HG02852 (cell line): Measurements from ENCODE around the gene MBD5.
A peak's percentile ranks its signal among the peaks of the same experiment; 100 is the strongest.

Experiments
- ATAC-seq: cut with Tn5 transposase; IDR thresholded peaks from one replicate; pipeline ENCODE4 v1.9.1; 2021; ENCODE audit warnings: mild to moderate bottlenecking, moderate library complexity; ENCODE audit not compliant: unreplicated experiment

Gene MBD5

DNA sequence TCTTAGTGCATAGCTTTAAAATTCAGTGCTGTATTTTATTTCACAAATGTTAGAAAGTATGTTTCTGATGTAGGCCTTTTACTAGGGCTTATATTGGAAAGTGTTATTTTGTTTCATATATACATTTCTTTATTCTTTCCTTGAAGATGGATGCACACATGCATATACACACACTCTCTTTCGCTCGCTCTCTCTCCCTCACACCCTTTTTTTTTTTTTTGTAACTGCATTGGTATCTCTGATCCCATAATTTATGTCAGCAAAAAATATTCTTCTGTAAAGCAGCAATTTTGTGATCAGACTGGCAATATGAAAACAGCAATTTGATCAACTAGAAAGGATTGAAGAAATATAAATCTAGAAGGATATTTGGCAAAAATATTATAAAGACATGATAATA lies 2.0 kb downstream of the MBD5 start:
- no peak for ATAC-seq

DNA sequence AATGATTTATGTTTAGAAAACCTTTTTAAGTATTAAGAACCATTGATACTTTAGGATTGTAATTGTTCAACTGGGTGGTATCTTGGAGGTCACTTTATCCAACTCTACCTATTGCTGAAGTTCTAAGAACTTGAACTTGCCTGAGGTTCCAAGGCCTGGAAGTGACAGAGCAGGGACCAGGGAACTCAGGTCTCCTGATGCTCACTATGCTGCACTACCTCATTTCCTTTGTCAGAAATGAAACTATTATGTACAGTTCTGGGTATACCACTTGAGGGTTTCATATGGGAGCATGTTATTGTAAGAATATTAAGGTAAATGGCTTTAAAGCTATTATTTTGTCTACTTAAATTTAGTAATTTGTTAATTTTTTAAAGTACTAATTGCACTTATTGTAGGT lies 3.0 kb downstream of the MBD5 start:
- peak; percentile 27 for ATAC-seq

DNA sequence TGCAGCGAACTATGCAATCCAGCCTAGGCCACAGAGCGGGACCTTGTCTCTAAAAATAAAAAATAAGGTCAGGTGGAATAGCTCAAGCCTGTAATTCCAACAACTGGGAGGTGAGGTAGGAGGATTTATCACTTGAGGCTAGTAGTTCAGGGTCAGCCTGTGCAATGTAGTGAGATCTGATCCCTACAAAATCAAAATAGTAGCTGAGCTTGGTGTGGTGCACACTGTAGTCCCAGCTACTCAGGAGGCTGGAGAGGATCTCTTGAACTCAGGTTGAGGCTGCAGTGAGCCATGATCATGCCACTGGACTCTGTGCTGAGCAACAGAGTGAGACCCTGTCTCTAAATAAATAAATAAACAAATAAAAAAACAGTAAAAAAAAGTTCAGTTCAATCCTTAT lies 5.7 kb downstream of the MBD5 start:
- no peak for ATAC-seq

DNA sequence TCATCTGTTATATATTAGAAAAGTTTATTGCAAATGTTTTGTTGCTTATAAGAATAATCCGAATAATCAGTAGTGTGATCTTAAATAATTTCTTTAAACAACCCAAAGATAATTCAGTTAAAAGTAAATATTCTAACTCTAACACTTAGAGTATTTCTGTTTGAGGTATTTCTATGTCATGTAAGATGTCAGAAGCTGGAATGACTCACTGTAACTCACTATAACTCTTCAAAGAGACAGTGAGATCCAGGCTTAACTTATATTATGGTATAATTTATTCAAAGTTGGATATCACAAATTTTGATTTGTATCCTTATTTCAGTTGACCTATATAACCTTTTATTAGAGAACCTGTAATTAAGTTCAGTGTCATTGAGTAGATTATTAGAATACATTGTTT lies 6.9 kb downstream of the MBD5 start:
- ATAC-seq: no peak

DNA sequence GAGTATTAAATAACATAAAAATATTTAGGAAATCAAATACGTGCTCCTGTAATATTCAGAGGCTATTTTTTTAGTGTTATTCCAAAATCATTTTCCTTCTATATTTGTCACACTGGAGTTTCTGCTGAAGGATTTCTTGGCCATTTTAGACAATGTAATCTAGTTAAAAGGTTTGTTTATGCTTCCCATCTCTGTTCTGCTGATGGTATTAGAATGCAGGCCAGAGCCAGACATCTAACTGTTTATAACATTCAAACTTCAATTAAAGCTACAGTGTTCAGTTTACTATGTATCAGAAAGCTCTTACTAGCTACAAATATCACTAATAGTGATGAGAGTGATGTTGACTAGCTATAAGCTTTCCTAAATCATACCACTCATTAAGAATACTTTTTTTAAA lies 7.9 kb downstream of the MBD5 start:
- ATAC-seq: no peak

DNA sequence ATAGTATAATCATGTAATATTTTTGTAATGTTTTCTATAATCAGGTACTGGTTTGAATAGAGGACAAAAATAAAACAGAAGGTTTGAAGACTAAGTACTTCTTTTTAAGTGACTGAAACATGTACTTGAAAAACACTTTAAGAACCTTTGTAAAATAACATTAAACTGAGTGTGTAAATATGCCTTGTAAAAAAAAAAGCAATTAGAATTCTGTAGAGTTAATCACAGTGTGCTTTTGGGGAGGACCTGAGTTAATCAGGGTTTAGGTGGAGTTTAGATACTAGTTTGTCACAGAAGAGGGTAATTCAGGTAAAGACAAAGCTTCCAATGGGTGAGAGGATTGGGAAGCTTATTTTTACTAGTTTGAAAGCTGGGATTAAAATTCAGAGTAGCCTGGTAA lies 10.3 kb downstream of the MBD5 start:
- no peak for ATAC-seq

DNA sequence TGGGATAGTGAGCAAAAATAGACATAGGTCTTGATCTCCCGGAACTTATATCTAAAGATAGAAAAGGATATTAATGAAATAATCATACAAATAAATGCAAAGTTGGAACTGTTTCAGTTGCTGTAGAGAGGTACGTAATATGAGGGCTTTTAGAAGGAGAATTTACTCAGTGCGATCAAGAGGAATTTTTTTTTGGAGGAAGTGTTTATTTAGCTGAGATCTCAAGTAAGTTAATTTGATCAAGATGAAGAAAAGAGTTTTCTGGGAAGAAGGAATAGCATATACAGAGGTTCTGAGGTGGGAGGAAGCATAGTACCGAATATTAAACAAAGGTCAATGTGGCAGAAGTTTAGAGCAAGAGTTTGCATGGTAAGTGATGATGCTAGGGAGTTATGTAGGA lies 11.3 kb downstream of the MBD5 start:
- no peak for ATAC-seq

DNA sequence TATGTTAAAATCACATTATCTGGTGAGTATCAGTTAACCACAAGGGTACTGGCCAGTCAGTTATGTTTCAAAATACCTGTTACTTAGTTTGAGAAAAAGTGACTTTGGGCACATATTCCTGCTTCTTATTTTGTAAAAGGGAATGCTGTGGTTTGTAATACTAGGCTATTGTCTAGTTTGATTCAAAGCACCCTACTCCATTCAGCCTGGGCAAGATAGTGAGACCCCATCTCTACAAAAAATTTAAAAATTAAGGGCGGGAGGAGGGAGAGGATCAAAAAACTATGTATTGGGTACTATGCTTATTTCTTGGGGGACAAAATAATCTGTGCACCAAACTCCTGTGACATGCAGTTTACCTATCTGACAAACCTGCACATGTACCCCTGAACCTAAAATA lies 18.9 kb downstream of the MBD5 start:
- no peak for ATAC-seq

DNA sequence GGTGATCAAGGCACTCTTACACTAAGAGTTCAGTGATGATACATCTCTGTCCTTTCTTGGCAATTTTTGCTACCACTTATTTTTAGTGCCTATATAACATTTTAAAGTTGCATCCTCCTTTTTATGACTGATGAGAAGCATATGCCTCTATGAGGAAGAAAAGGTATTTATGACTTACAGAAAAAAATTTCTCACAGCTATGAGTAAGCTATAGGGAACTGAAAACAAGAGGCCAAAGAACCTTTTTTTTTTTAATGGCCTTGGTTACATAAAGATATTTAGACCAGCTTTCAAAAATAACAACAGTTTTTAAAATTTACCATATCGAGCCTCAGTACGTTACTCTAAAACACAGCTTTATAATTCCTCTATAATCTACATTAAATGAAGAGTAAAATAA lies 21.3 kb downstream of the MBD5 start:
- ATAC-seq: peak; percentile 94

DNA sequence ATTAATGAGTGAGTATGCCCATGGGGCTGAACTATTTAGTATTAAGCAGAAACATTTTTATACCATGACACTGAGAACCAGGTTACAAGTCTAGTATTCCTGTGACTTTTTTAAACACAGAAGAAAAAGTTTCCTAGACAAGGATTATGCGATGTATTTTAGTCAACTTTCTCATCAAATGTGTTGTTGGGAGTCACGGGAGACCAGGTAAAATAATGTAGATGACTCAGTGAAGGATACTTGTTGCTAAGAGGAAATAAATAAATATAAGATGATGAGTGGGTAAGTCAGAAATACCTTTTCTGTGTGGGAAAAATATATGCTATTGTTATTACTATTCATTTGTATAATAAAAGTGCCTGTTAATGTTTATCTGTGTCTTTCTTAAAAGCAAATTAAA lies 23.4 kb downstream of the MBD5 start:
- no peak for ATAC-seq

DNA sequence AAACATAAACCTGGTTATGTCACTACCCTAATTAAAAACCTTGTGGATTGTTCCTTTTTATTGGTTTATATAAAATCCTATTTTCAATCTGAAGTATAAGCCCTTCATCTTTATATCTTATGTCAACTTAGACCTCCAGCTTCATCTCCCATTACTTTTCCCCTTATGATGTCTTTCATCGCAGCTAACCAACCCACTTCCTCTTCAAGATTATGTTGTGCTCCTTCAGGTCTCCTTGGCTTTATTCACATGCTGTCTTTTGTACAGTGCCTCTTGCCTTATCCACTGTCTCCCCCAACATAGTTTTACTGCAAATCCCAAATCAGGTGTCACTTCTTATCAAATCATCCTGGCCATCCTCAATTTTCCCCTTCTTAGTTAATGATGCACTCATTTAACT lies 25.9 kb downstream of the MBD5 start:
- no peak for ATAC-seq

DNA sequence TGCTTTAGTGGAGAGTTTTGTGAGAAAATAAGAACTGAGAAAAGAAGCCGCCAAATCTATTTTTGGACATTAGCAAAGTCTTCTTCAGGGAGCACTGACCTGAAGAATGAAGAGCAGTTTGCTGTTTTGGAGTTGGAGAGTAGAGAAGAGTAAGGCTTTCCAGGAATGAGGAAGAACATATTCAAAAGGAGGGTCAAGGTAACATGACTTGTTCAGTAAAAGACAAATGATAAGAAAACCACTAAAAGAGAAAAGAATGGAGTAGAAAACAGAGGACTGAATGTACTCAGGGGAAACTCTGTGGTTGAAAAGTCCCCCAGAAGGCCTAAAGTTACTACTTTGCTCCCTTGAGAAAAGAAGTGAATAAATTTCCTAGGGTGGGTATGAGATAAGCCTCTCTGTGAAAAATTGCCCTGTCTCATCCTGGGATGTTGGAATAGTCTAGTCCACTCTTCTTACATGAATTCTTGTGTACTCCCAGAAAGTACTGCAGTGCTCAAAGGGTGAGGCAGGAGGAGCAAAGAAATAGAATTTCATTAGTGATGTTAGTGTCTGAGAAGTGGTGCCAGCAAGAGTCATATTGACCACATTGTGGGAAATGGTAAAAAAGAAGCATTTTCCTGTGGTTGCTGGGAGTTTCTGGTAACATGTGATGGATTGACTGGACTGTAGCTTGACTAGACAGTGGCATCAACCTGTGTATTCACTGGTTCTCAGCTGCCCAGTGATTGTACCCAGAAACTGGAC lies 27.8 kb downstream of the MBD5 start:
- ATAC-seq: peak; percentile 56

DNA sequence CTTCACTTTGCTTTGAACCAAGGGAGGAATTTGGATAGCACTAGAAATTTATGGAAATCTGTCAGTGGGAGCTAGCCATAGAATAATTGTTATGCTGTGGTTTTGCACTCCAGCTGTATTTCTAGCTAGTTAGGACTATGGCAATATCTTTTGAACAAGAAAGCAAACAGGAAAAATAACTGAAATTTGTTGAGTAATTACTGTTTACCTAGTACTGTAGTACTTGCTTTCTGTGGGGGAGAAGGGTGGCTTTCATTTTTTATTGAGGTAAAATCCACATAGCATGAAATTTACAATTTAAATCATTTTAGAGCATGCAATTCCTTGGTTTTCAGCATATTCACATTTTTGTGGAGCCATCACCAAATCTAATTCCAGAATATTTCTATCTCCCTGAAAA lies 28.4 kb downstream of the MBD5 start:
- peak; percentile 2 for ATAC-seq

DNA sequence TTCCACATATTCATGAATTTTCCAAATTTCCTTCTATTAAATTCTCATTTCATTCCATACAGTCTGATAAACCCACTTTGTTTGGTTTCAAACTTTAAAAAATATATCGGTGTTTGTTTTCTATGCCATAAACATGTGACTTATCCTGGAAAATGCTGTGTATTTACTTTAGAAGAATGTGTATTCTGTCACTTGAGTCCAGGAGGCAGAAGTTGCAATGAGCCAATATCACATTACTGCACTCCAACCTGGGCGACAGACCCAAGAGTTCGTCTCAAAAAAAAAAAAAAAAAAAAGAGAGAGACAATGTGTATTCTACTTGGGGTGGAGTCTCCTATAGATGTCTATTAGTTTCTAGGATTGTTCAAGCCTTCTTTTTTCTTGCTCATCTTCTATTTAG lies 31.8 kb downstream of the MBD5 start:
- ATAC-seq: no peak

DNA sequence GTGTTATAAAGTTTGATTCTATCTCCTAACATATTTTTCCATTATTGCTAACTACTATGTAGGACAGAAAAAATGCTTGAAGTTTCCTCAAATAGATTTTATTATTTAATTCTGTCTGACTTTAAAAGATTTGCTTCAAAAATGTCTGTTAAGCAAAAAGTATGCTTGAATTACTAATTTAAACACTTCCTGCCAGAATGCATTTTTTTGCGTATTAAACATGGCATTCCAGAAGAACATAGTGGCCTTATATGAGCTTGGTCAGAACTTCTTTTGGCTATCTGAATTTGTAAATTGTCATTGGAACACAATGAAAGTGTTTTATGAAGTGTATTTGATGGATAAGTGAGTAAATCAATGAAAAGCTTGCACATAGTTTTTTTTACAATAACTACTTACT lies 37.8 kb downstream of the MBD5 start:
- ATAC-seq: no peak

DNA sequence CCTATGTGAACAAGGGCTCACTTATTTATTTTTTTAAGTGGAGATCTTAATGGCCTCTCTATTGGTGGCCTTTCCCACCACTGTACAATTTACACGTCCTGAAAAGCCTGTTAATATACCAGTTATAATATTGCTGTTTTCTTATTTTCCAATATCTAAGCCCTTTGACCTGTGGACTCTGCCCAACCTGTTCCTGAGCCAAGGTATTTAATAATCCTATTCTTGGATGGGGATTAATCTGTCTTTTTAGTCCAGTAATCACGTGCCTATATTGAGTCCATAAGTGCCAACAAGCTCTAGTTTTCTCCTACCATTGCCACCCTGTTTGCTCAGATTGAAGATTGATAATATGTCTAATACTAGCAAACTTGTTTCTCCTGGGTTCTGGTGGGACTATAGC lies 42.7 kb downstream of the MBD5 start:
- ATAC-seq: no peak

DNA sequence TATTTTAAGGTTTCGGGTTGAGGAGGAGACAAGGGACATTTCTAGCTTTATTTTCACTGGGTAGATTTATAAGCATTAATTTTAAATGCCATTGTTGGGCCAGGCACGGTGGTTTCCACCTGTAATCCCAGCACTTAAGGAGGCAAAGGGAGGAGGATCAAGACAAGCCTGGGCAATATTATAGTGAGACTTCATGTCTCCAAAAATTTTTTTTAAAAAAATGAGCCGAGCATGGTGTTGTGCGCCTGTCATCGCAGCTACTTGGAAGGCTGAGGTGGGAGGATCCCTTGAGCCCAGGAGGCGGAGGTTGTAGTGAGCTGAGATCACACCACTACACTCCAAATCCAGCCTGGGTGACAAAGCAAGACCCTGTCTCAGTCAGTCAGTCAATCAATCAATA lies 45.0 kb downstream of the MBD5 start:
- no peak for ATAC-seq

DNA sequence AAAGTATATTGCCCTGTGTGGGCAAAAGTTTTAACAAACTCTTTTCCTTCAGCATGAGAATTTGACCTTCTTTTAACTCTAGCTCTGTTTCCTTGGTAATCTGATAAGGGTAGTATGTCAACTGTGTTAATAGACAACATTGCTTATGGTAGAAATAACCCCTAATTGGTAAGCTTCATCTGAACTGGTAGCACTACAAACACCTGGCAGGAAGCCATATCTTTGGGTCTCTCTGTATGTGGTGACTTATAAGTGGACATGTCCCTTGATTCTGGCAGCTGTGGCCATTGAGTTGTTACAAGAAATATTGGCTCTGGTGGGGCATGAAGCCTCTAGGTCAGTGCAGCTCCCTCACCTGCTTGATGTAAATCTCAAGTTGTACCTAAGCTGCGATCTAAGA lies 46.9 kb downstream of the MBD5 start:
- no peak for ATAC-seq

DNA sequence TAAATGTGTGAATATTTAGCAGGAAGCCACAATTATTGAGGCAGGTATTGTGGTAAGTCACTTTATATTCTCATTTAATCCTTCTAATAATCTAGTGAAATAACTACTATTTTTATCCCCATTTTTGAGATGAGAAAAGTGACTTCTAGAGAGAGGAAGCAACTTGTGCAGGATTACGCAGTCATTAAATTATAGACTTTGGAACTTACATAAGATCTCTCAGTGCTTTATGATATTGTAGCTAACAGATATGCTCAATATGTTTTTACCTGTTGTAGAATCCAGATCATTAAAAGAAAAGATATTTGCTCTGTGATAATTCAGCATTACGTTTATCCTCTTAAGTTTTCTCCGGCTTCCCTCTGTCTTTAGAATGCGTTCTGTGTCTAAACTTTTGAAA lies 50.5 kb downstream of the MBD5 start:
- ATAC-seq: no peak

DNA sequence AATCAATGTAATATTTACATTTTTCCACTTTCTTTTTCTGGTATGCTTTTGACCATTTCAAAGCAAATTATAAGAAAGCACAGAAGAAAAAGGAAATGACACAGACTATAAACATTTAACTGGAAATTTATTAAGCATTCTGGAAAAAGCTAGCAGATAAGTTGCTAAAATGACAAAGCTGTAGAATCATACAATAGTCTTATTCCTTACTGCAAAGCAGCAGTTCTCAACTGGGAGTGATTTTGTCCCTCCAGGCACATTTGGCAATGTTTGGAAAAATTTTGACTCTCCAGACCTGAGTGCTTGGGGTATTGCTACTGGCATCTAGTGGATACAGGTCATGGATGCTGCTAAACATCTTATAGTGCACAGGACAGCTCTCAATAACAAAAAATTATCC lies 75.1 kb downstream of the MBD5 start:
- ATAC-seq: no peak

DNA sequence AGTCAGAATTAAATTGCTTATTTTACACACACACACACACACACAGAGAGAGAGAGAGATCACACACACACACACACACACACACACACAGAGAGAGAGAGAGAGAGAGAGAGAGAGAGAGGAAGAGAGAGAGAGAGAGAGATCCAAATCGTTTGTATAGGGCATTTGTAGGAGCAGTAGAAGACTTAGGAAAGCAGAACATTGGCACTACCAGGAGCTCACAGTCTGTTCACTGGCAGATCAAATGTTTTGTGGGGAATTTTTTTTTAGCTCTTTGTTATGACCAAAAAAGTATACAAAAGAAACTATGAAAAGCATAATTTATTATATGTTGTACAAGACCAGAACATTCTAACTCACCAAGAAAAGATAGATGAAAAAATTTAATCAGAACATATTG lies 81.8 kb downstream of the MBD5 start:
- no peak for ATAC-seq

DNA sequence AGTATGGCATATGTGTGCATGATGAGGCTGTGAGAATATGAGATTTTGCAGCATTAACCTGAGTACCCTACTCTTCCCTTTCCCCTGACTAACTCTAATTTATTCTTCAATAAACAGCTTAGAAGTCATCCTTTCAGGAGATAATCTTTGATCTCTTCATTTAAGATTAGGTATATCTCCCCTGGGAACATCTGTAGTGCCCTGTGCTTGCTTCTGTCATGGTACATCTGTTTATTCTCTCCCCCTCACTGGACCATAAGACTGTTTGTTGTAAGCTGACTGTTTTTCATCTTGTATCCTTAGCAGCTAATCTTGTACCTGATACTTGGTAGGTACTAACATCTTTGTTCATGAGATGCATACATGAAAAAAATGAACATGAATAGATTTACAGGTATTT lies 83.1 kb downstream of the MBD5 start:
- ATAC-seq: no peak

DNA sequence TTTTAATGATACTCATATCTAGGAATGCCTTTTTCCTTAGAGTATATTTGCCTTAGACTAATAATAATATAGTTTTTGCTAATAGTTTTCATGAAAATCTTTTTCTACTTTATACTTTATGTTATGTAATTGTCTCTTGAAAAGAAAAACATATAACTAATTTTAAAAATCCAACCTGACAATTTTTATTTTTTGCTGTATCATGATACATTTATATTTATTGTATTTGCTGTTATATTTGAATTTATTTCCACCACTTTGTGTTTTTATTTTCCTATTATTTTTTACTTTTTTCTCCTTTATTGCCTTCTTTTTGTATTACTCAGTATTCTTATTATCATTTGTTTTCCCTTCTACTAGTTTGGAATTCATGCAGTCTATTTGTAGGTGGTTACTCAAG lies 85.4 kb downstream of the MBD5 start:
- no peak for ATAC-seq
